Measurements from ENCODE around the gene ABCB6.

DNA sequence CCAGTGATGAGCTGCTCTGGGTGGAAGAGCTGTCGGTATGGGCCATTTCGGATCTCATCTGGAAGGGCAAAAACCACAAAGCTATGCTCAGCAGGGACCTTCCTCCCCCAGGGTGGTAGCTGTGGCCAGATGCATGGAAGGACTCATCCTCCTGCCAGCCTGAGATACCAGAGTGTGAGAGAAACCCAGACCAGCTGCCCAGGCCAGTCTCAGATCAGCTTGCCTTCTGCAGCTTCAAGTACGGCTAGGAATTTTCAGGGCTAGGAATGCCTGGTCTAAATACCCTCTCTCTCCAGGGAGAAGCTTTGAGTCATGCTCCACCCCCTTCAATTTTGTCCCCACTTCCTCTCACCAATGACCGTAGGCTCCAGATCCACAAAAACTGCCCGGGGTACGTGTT lies 32.9 kb upstream of the ABCB6 start:
- TF ChIP-seq MYC (IDR thresholded peaks at IDR 0.05; ENCODE audit: insufficient read depth, insufficient read length, insufficient replicate concordance, low read length, severe bottlenecking) (no peak), RCOR1 (conservative IDR thresholded peaks at IDR 0.05; ENCODE audit: low read depth, low read length) (no peak), TBL1XR1 (IDR thresholded peaks at IDR 0.05; ENCODE audit: low read depth, low read length) (no peak), EZH2 (IDR thresholded peaks at IDR 0.05; ENCODE audit: borderline replicate concordance, control insufficient read depth, low read depth, low read length) (no peak), POLR2AphosphoS5 (IDR thresholded peaks at IDR 0.05; ENCODE audit: low read length) (no peak), RFX5 (IDR thresholded peaks at IDR 0.05; ENCODE audit: low read depth, low read length) (no peak), BHLHE40 (IDR thresholded peaks at IDR 0.05; ENCODE audit: borderline replicate concordance in 1 of 2, low read depth in 2 of 2, low read length in 1 of 2) (no peak), STAT1 (conservative IDR thresholded peaks at IDR 0.05) (no peak), POLR2A (IDR thresholded peaks at IDR 0.05; ENCODE audit: low read depth, low read length) (no peak), SMC3 (IDR thresholded peaks at IDR 0.05; ENCODE audit: borderline replicate concordance, low read length) (no peak)
- TF ChIP-seq, protein P1, sequence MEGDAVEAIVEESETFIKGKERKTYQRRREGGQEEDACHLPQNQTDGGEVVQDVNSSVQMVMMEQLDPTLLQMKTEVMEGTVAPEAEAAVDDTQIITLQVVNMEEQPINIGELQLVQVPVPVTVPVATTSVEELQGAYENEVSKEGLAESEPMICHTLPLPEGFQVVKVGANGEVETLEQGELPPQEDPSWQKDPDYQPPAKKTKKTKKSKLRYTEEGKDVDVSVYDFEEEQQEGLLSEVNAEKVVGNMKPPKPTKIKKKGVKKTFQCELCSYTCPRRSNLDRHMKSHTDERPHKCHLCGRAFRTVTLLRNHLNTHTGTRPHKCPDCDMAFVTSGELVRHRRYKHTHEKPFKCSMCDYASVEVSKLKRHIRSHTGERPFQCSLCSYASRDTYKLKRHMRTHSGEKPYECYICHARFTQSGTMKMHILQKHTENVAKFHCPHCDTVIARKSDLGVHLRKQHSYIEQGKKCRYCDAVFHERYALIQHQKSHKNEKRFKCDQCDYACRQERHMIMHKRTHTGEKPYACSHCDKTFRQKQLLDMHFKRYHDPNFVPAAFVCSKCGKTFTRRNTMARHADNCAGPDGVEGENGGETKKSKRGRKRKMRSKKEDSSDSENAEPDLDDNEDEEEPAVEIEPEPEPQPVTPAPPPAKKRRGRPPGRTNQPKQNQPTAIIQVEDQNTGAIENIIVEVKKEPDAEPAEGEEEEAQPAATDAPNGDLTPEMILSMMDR (IDR thresholded peaks at IDR 0.05 in 2 of 3, conservative IDR thresholded peaks at IDR 0.05 in 1 of 3; ENCODE audit: control insufficient read depth in 2 of 3, extremely low read depth in 1 of 3, insufficient read depth in 1 of 3, low read depth in 3 of 3, low read length in 3 of 3), result no peak
- TF ChIP-seq, protein P2, sequence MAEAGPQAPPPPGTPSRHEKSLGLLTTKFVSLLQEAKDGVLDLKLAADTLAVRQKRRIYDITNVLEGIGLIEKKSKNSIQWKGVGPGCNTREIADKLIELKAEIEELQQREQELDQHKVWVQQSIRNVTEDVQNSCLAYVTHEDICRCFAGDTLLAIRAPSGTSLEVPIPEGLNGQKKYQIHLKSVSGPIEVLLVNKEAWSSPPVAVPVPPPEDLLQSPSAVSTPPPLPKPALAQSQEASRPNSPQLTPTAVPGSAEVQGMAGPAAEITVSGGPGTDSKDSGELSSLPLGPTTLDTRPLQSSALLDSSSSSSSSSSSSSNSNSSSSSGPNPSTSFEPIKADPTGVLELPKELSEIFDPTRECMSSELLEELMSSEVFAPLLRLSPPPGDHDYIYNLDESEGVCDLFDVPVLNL (IDR thresholded peaks at IDR 0.05; ENCODE audit: low read depth, low read length), result no peak

All from GM12878 (cell line).